SKM-1 treated with dmso at 0.1 percent for 144 hours (cell line): ENCODE results near the gene MAST1.
A peak's percentile ranks its signal among the peaks of the same experiment; 100 is the strongest.
"Not testable (repeated sequence)": the region's sequence is repeated elsewhere in the genome, so short reads cannot be mapped to it uniquely, and the experiment has no call there.

Experiments
- DNase-seq: peaks from one replicate; lab custom pipeline; 2025; ENCODE audit not compliant: unreplicated experiment; lab: John Stamatoyannopoulos, UW

Gene MAST1

GRCh38 chr19:12800923-12801465, 37.3 kb upstream of the MAST1 start:
- DNase-seq, result no peak

GRCh38 chr19:12801466-12802266, 36.6 kb upstream of the MAST1 start, which contains the start of the genes PRDX2 and THSD8:
PRDX2 (minus strand) TSS chr19:12801800; CDS start chr19:12801261, 539 bp downstream.
THSD8 (plus strand) TSS chr19:12802069; CDS start chr19:12802072, 3 bp downstream.
- peak; percentile 69 for DNase-seq

GRCh38 chr19:12802267-12803106, 35.8 kb upstream of the MAST1 start:
- DNase-seq, result no peak

- DNase-seq, result no peak
Observed at GRCh38 chr19:12804051-12804450, 34.3 kb upstream of the MAST1 start.

GRCh38 chr19:12806242-12807081, 31.9 kb upstream of the MAST1 start, which contains the start of gene RNASEH2A:
RNASEH2A (plus strand) TSS chr19:12806584; CDS start chr19:12806674, 90 bp downstream.
- DNase-seq, result peak; percentile 75

GRCh38 chr19:12815088-12815487, 23.2 kb upstream of the MAST1 start:
- no peak for DNase-seq

GRCh38 chr19:12817188-12817587, 21.1 kb upstream of the MAST1 start:
- not testable (repeated sequence) for DNase-seq

GRCh38 chr19:12817810-12818209, 20.5 kb upstream of the MAST1 start:
- not testable (repeated sequence) for DNase-seq

- DNase-seq, result no peak
Observed at GRCh38 chr19:12821761-12822160, 16.6 kb upstream of the MAST1 start.

GRCh38 chr19:12825254-12826131, 12.8 kb upstream of the MAST1 start:
- DNase-seq, result peak; percentile 21

GRCh38 chr19:12828494-12828893, 9.8 kb upstream of the MAST1 start:
- DNase-seq, result no peak

- DNase-seq, result no peak
Observed at GRCh38 chr19:12833418-12833737, 4.9 kb upstream of the MAST1 start.

- no peak for DNase-seq
Observed at GRCh38 chr19:12833738-12834565, 4.4 kb upstream of the MAST1 start.

GRCh38 chr19:12834566-12834943, 3.8 kb upstream of the MAST1 start, which contains the start of gene RTBDN:
RTBDN (minus strand) TSS chr19:12834579; CDS start chr19:12829979, 4,600 bp downstream.
- DNase-seq, result no peak

- DNase-seq, result no peak
Observed at GRCh38 chr19:12834976-12835757, 3.1 kb upstream of the MAST1 start.

GRCh38 chr19:12836529-12836863, 1.8 kb upstream of the MAST1 start:
- DNase-seq, result no peak

- DNase-seq, result no peak
Observed at GRCh38 chr19:12837225-12837624, 1.1 kb upstream of the MAST1 start.
